DND-41 (cell line): ENCODE data around the gene FGF2.

Experiments
- ATAC-seq: fragments of 200-7000 bp; cut with Tn5 transposase; 3 replicates; pipeline ENCODE4 v1.9.1; 2021; ENCODE audit warnings: low read depth; ENCODE audit not compliant: insufficient read depth
- DNase-seq: peaks from one replicate; pipeline ENCODE4 v3.0.0-alpha.2; 2020
- H2AFZ ChIP-seq: 2 replicates; pipeline ENCODE4 v1.6.0; 2012; ENCODE audit warnings: low read depth, low read length
- H3K27ac ChIP-seq: 2 replicates; pipeline ENCODE4 v1.5.1; 2012; ENCODE audit warnings: low read length, inconsistent platforms
- H3K27me3 ChIP-seq: fragments of 200-600 bp; sonication (generic); 2 replicates; pipeline ENCODE4 v1.6.0; 2012; ENCODE audit warnings: low read length, mild to moderate bottlenecking, inconsistent platforms; ENCODE audit not compliant: insufficient read depth, poor library complexity
- H3K36me3 ChIP-seq: 2 replicates; pipeline ENCODE4 v1.5.1; 2012; ENCODE audit warnings: low read length, inconsistent platforms; ENCODE audit not compliant: insufficient read depth
- H3K4me1 ChIP-seq: 2 replicates; pipeline ENCODE4 v1.5.1; 2012; ENCODE audit warnings: mild to moderate bottlenecking, low read length; ENCODE audit not compliant: insufficient read depth
- H3K4me2 ChIP-seq: 2 replicates; pipeline ENCODE4 v1.6.0; 2012; ENCODE audit warnings: mild to moderate bottlenecking, moderate library complexity, low read length, inconsistent platforms; ENCODE audit not compliant: insufficient read depth
- H3K4me3 ChIP-seq, 2 experiments: fragments of 200-600 bp in 1 of 2; shearing (Covaris generic) in 1 of 2; 2 replicates each; pipeline ENCODE4 v1.5.1; 2012 to 2016; ENCODE audit warnings: inconsistent platforms in 2 of 2, low read length in 2 of 2, mild to moderate bottlenecking in 2 of 2, low read depth in 1 of 2, moderate library complexity in 1 of 2
- H3K79me2 ChIP-seq: 2 replicates; pipeline ENCODE4 v1.6.0; 2012; ENCODE audit warnings: low read length, inconsistent platforms; ENCODE audit not compliant: insufficient read depth
- H3K9ac ChIP-seq: 2 replicates; pipeline ENCODE4 v1.6.0; 2012; ENCODE audit warnings: low read depth, mild to moderate bottlenecking, inconsistent platforms, low read length, moderate library complexity
- H3K9me3 ChIP-seq: 2 replicates; pipeline ENCODE4 v1.5.1; 2012; ENCODE audit warnings: low read length, moderate library complexity, mild to moderate bottlenecking, inconsistent platforms; ENCODE audit not compliant: insufficient read depth, severe bottlenecking
- H4K20me1 ChIP-seq: 2 replicates; pipeline ENCODE4 v1.6.0; 2012; ENCODE audit warnings: low read length; ENCODE audit not compliant: insufficient read depth
- EZH2 ChIP-seq: IDR thresholded peaks from 3 replicates; pipeline ENCODE4 v1.6.1; 2012; ENCODE audit warnings: borderline replicate concordance, low read depth, mild to moderate bottlenecking, moderate library complexity, low read length, inconsistent platforms; ENCODE audit not compliant: severe bottlenecking
- TF ChIP-seq, protein P1 (sequence below): IDR thresholded peaks from 2 replicates; pipeline ENCODE4 v1.5.1; 2012; ENCODE audit warnings: borderline replicate concordance, low read length, moderate library complexity, mild to moderate bottlenecking; ENCODE audit not compliant: poor library complexity, severe bottlenecking; ENCODE audit errors: extremely low read depth

Gene FGF2

DNA sequence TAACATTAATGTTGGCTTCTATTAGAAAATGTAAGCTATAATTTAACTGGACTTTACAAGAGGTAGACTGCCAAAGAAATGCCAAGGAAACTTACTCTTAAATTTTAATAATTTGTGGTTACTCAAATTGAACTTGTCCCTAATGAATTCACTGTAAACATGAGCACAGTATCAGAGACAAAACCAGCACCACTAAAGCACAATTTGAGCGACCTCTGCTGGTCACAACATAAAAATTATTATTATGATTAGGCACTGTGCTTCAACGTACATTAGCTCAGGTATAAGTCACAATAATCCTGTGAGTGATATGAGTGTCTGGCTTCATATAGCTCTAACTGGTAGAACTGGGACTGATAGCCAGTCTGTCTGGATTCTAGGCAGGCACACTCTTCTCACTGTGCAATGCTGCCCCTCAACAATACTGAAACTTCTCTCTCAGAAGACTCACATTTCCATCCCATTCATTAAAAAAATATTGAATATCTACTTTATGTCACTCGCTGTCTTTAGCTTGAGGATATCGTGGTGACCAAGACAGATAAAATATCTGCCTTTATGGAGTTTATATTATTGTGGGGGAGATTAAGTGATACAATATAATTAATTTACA, 87.8 kb downstream of the FGF2 start:
- Histone ChIP-seq H3K9me3 (no peaks in the 10 kb centered on the region), H3K4me3 (no peak overlapping the region), H3K4me1 (no peaks in the 10 kb centered on the region), H4K20me1 (no peaks in the 10 kb centered on the region), H3K27me3 (no peaks in the 10 kb centered on the region), H3K9ac (no peak overlapping the region), H3K79me2 (no peaks in the 10 kb centered on the region), H3K27ac (no peak overlapping the region), H3K4me2 (no peak overlapping the region), H2AFZ (no peak overlapping the region), H3K36me3 (peaks cover 36% of the 10 kb centered on the region)
- TF ChIP-seq EZH2, result no peak
- TF ChIP-seq, protein P1, sequence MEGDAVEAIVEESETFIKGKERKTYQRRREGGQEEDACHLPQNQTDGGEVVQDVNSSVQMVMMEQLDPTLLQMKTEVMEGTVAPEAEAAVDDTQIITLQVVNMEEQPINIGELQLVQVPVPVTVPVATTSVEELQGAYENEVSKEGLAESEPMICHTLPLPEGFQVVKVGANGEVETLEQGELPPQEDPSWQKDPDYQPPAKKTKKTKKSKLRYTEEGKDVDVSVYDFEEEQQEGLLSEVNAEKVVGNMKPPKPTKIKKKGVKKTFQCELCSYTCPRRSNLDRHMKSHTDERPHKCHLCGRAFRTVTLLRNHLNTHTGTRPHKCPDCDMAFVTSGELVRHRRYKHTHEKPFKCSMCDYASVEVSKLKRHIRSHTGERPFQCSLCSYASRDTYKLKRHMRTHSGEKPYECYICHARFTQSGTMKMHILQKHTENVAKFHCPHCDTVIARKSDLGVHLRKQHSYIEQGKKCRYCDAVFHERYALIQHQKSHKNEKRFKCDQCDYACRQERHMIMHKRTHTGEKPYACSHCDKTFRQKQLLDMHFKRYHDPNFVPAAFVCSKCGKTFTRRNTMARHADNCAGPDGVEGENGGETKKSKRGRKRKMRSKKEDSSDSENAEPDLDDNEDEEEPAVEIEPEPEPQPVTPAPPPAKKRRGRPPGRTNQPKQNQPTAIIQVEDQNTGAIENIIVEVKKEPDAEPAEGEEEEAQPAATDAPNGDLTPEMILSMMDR, result peak; percentile 51
- DNase-seq (no peak), ATAC-seq (peak; percentile 80)

GRCh38 chr4:122914938-122915337, 88.3 kb downstream of the FGF2 start:
- H3K36me3 ChIP-seq, result peaks cover 34% of the 10 kb centered on the region
- ATAC-seq (no peak), DNase-seq (no peak)
- TF ChIP-seq, protein P1, result no peak
- TF ChIP-seq EZH2, result no peak
- H3K4me2 ChIP-seq, result no peak overlapping the region
- no peak overlapping the region for H3K27ac ChIP-seq
- H3K9me3 ChIP-seq, result no peaks in the 10 kb centered on the region
- H4K20me1 ChIP-seq, result no peaks in the 10 kb centered on the region
- H3K27me3 ChIP-seq, result no peaks in the 10 kb centered on the region
- H2AFZ ChIP-seq, result no peak overlapping the region
- no peaks in the 10 kb centered on the region for H3K79me2 ChIP-seq
- H3K4me3 ChIP-seq, result no peak overlapping the region
- H3K9ac ChIP-seq, result no peak overlapping the region
- H3K4me1 ChIP-seq, result no peaks in the 10 kb centered on the region

- no peak for ATAC-seq
- no peak overlapping the region for H3K4me2 ChIP-seq
- no peak for DNase-seq
- no peak overlapping the region for H2AFZ ChIP-seq
- no peaks in the 10 kb centered on the region for H3K9me3 ChIP-seq
- H3K4me1 ChIP-seq, result peaks cover 13% of the 10 kb centered on the region
- no peaks in the 10 kb centered on the region for H4K20me1 ChIP-seq
- H3K4me3 ChIP-seq, result no peak overlapping the region
- peaks cover 24% of the 10 kb centered on the region for H3K36me3 ChIP-seq
- H3K27me3 ChIP-seq, result no peaks in the 10 kb centered on the region
- H3K27ac ChIP-seq, result no peak overlapping the region
- no peak overlapping the region for H3K9ac ChIP-seq
- TF ChIP-seq, protein P1, result no peak
- no peak for TF ChIP-seq EZH2
- H3K79me2 ChIP-seq, result peaks cover 11% of the 10 kb centered on the region
Measured at GRCh38 chr4:122917731-122918130, 91.1 kb downstream of the FGF2 start.

DNA sequence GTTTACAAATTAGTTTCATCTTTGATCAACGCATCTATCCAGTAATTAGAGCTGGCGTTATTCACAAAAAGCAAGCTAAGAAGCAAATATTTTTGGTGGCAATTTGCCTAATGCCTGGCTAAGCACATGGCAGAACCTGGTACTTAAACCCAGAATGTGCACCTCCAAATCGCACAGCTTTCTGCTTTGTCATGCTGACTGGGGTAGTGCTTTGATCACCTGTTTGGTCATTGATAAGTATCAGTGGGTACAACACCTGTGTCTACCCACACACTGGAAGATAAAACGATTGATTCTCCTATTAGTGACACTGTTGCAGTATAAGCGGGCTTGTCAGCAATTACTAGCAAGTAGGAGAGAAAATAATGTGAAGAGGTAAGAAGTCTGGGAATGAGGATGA, 93.8 kb downstream of the FGF2 start:
- no peaks in the 10 kb centered on the region for H3K9me3 ChIP-seq
- H3K27ac ChIP-seq, result no peak overlapping the region
- no peak overlapping the region for H2AFZ ChIP-seq

More for the DNA sequence above, 93.8 kb downstream of the FGF2 start:
- ATAC-seq (no peak), DNase-seq (no peak)
- Histone ChIP-seq H3K4me3 (no peak overlapping the region), H3K4me1 (peaks cover 30% of the 10 kb centered on the region), H3K9ac (no peak overlapping the region), H3K27me3 (no peaks in the 10 kb centered on the region), H3K79me2 (peaks cover 36% of the 10 kb centered on the region), H3K36me3 (peaks cover 7% of the 10 kb centered on the region), H3K4me2 (peak overlapping the region; percentile 72; the same call in 1 of the 2 replicates), H4K20me1 (0 out of 2 replicates have a peak, but pooled peaks cover 6% of the 10 kb centered on the region)
- TF ChIP-seq, protein P1, result no peak
- no peak for TF ChIP-seq EZH2
